Measurements from ENCODE around the gene RELN. TPM values are rescaled to one million over a fixed set of nuclear protein-coding genes. Genes with fewer than 3 reads are reported as not detected.

The RELN gene
- total RNA-seq, 1 donor from 2014 or later: 0.11 TPM

GRCh38 chr7:103660455-103661371, 328.7 kb downstream of the RELN start:
- no peak overlapping the region for H3K4me3 ChIP-seq
- TF ChIP-seq CTCF (IDR thresholded peaks at IDR 0.05): no peak
- no peaks in the 10 kb centered on the region for H3K27me3 ChIP-seq
- no peaks in the 10 kb centered on the region for H3K9me3 ChIP-seq
- no peaks in the 10 kb centered on the region for H3K36me3 ChIP-seq
- intact Hi-C loops (cut with DNase I): no loop called here
- DNase-seq (ENCODE audit: low spot score in 2 of 2): no peak
- no peak overlapping the region for H3K27ac ChIP-seq
- no peaks in the 10 kb centered on the region for H3K4me1 ChIP-seq

GRCh38 chr7:103658055-103659005, 331.1 kb downstream of the RELN start:
- Histone ChIP-seq H3K27ac (no peak overlapping the region), H3K27me3 (no peaks in the 10 kb centered on the region), H3K9me3 (no peaks in the 10 kb centered on the region), H3K4me1 (no peaks in the 10 kb centered on the region), H3K4me3 (no peak overlapping the region), H3K36me3 (no peaks in the 10 kb centered on the region)
- intact Hi-C loops (cut with DNase I): no loop called here
- no peak for TF ChIP-seq CTCF (IDR thresholded peaks at IDR 0.05)
- no peak for DNase-seq (ENCODE audit: low spot score in 2 of 2)

- Histone ChIP-seq H3K4me3 (no peak overlapping the region), H3K4me1 (no peaks in the 10 kb centered on the region), H3K9me3 (no peaks in the 10 kb centered on the region), H3K27me3 (no peaks in the 10 kb centered on the region), H3K36me3 (no peaks in the 10 kb centered on the region), H3K27ac (no peak overlapping the region)
- intact Hi-C loops (cut with DNase I): no loop called here
- DNase-seq (ENCODE audit: low spot score in 2 of 2): no peak
- no peak for TF ChIP-seq CTCF (IDR thresholded peaks at IDR 0.05)
Measured at GRCh38 chr7:103657474-103657894, 332.0 kb downstream of the RELN start.

- Histone ChIP-seq H3K36me3 (no peaks in the 10 kb centered on the region), H3K4me1 (no peaks in the 10 kb centered on the region), H3K4me3 (no peak overlapping the region), H3K9me3 (no peaks in the 10 kb centered on the region), H3K27me3 (no peaks in the 10 kb centered on the region), H3K27ac (no peak overlapping the region)
- TF ChIP-seq CTCF (IDR thresholded peaks at IDR 0.05): no peak
- DNase-seq (ENCODE audit: low spot score in 2 of 2): no peak
- intact Hi-C loops (cut with DNase I): no loop called here
Measured at GRCh38 chr7:103656221-103656620, 333.2 kb downstream of the RELN start.

GRCh38 chr7:103651593-103652377, 337.7 kb downstream of the RELN start:
- no peak for TF ChIP-seq CTCF (IDR thresholded peaks at IDR 0.05)
- DNase-seq (ENCODE audit: low spot score in 2 of 2): no peak
- Histone ChIP-seq H3K27ac (no peak overlapping the region), H3K9me3 (no peaks in the 10 kb centered on the region), H3K27me3 (no peaks in the 10 kb centered on the region), H3K4me1 (no peaks in the 10 kb centered on the region), H3K36me3 (no peaks in the 10 kb centered on the region), H3K4me3 (no peak overlapping the region)
- intact Hi-C loops (cut with DNase I): no loop called here
